ENCODE data around the gene PLCG2.

Gene PLCG2

GRCh38 chr16:81831722-81832126, 52.6 kb downstream of the PLCG2 start:
- Mint-ChIP-seq H3K36me3 (ENCODE audit: low read depth) (no peaks in the 10 kb centered on the region), H3K4me3 (no peak overlapping the region), H3K9me3 (no peaks in the 10 kb centered on the region), H3K27ac (no peak overlapping the region), H3K4me1 (no peaks in the 10 kb centered on the region), H3K27me3 (ENCODE audit: low read depth) (peaks cover 5% of the 10 kb centered on the region)
- no peak for TF ChIP-seq CTCF (IDR thresholded peaks at IDR 0.05; ENCODE audit: unreplicated experiment in 3 of 3)

GRCh38 chr16:81832801-81833547, 53.9 kb downstream of the PLCG2 start:
- Mint-ChIP-seq H3K4me1 (no peaks in the 10 kb centered on the region), H3K4me3 (no peak overlapping the region), H3K9me3 (no peaks in the 10 kb centered on the region), H3K36me3 (ENCODE audit: low read depth) (no peaks in the 10 kb centered on the region), H3K27ac (no peak overlapping the region), H3K27me3 (ENCODE audit: low read depth) (no peaks in the 10 kb centered on the region)
- no peak for TF ChIP-seq CTCF (IDR thresholded peaks at IDR 0.05; ENCODE audit: unreplicated experiment in 3 of 3)

GRCh38 chr16:81833751-81834150, 54.7 kb downstream of the PLCG2 start:
- H3K4me3 Mint-ChIP-seq = no peak overlapping the region
- no peak overlapping the region for H3K27ac Mint-ChIP-seq
- no peaks in the 10 kb centered on the region for H3K4me1 Mint-ChIP-seq
- no peaks in the 10 kb centered on the region for H3K27me3 Mint-ChIP-seq (ENCODE audit: low read depth)
- no peaks in the 10 kb centered on the region for H3K9me3 Mint-ChIP-seq
- TF ChIP-seq CTCF (IDR thresholded peaks at IDR 0.05; ENCODE audit: unreplicated experiment in 3 of 3) = no peak
- no peaks in the 10 kb centered on the region for H3K36me3 Mint-ChIP-seq (ENCODE audit: low read depth)

- Mint-ChIP-seq H3K27ac (no peak overlapping the region), H3K4me3 (no peak overlapping the region), H3K36me3 (ENCODE audit: low read depth) (no peaks in the 10 kb centered on the region), H3K27me3 (ENCODE audit: low read depth) (no peaks in the 10 kb centered on the region), H3K4me1 (no peaks in the 10 kb centered on the region), H3K9me3 (no peaks in the 10 kb centered on the region)
- TF ChIP-seq CTCF (IDR thresholded peaks at IDR 0.05; ENCODE audit: unreplicated experiment in 3 of 3) = no peak
Observed at GRCh38 chr16:81834868-81835267, 55.8 kb downstream of the PLCG2 start.

GRCh38 chr16:81836279-81837054, 57.4 kb downstream of the PLCG2 start:
- no peaks in the 10 kb centered on the region for H3K36me3 Mint-ChIP-seq (ENCODE audit: low read depth)
- no peak overlapping the region for H3K27ac Mint-ChIP-seq
- TF ChIP-seq CTCF (IDR thresholded peaks at IDR 0.05; ENCODE audit: unreplicated experiment in 3 of 3) = no peak
- H3K27me3 Mint-ChIP-seq (ENCODE audit: low read depth) = no peaks in the 10 kb centered on the region
- no peaks in the 10 kb centered on the region for H3K9me3 Mint-ChIP-seq
- H3K4me1 Mint-ChIP-seq = no peaks in the 10 kb centered on the region
- H3K4me3 Mint-ChIP-seq = no peak overlapping the region
